Left renal pelvis (tissue), 4 donors: ENCODE data around the gene HRC. TPM values are rescaled to one million over a fixed set of nuclear protein-coding genes. Genes with fewer than 3 reads are reported as not detected.

ENCODE experiments used
- polyA plus RNA-seq, 4 donors: library from polyadenylated mRNA; unstranded; fragments of 120-200 nt; gene quantifications; one replicate each; pipeline ENCODE4 v1.2.1, GENCODE V29; 2013; ENCODE audit not compliant: insufficient read length in 4 of 4

The HRC gene
- polyA plus RNA-seq, 4 donors: 26.7 to 41.9 (median 30.3) TPM

Other genes with a start within 250 kb of the HRC start
- 1 to 10 TPM; 1.6 to 8.0 (median 6.5) TPM for gene DHDH, start 221.7 kb downstream of the HRC start, polyA plus RNA-seq
- 10 to 100 TPM; 49.6 to 83.8 (median 71.4) TPM for gene BAX, start 200.5 kb downstream of the HRC start, polyA plus RNA-seq
- gene FTL, start 190.1 kb downstream of the HRC start, polyA plus RNA-seq: 1,000 to 10,000 TPM; 1,558 to 2,525 (median 2,184) TPM
- gene GYS1, start 162.1 kb downstream of the HRC start, polyA plus RNA-seq: 10 to 100 TPM; 24.0 to 50.7 (median 39.6) TPM
- 10 to 100 TPM; 51.0 to 91.7 (median 79.3) TPM for gene RUVBL2, start 161.5 kb downstream of the HRC start, polyA plus RNA-seq
- under 1 TPM in 1 of 4 donors, not detected in 3; 0.47 TPM for gene LHB, start 138.3 kb downstream of the HRC start, polyA plus RNA-seq
- gene CGB3, start 131.1 kb downstream of the HRC start, polyA plus RNA-seq: under 1 TPM in 1 of 4 donors, not detected in 3; 0.26 TPM
- gene CGB2, start 123.5 kb downstream of the HRC start, polyA plus RNA-seq: under 1 TPM in 1 of 4 donors, not detected in 3; 0.35 TPM
- not detected for gene CGB1, start 118.5 kb downstream of the HRC start, polyA plus RNA-seq
- gene CGB5, start 111.5 kb downstream of the HRC start, polyA plus RNA-seq: under 1 TPM in 1 of 4 donors, not detected in 3; 0.18 TPM
- gene CGB8, start 106.3 kb downstream of the HRC start, polyA plus RNA-seq: under 1 TPM in 2 of 4 donors, not detected in 2; 0.18 to 0.22 TPM
- 1 to 10 TPM in 3 of 4 donors, under 1 TPM in 1; 0.69 to 1.7 (median 1.2) TPM for gene CGB7, start 97.6 kb downstream of the HRC start, polyA plus RNA-seq
- 1 to 10 TPM; 3.2 to 5.9 (median 4.7) TPM for gene NTF4, start 90.6 kb downstream of the HRC start, polyA plus RNA-seq
- gene KCNA7, start 82.7 kb downstream of the HRC start, polyA plus RNA-seq: under 1 TPM in 3 of 4 donors, not detected in 1; 0.04 to 0.11 (median 0.05) TPM
- 100 to 1,000 TPM; 254 to 427 (median 319) TPM for gene SNRNP70, start 69.9 kb downstream of the HRC start, polyA plus RNA-seq
- 10 to 100 TPM in 1 of 4 donors, 1 to 10 TPM in 3; 6.4 to 13.3 (median 6.8) TPM for gene LIN7B, start 41.0 kb downstream of the HRC start, polyA plus RNA-seq
- gene C19orf73, start 36.3 kb downstream of the HRC start, polyA plus RNA-seq: 1 to 10 TPM in 2 of 4 donors, under 1 TPM in 2; 0.31 to 1.0 (median 0.70) TPM
- gene PPFIA3, start 35.9 kb downstream of the HRC start, polyA plus RNA-seq: 1 to 10 TPM; 5.0 to 8.3 (median 6.7) TPM
- gene TRPM4, start 2.4 kb upstream of the HRC start, polyA plus RNA-seq: 10 to 100 TPM; 18.1 to 39.9 (median 28.0) TPM
- 1 to 10 TPM; 1.8 to 5.1 (median 2.6) TPM for gene SLC6A16, start 169.8 kb upstream of the HRC start, polyA plus RNA-seq
- 10 to 100 TPM; 30.2 to 43.6 (median 38.4) TPM for gene CD37, start 180.0 kb upstream of the HRC start, polyA plus RNA-seq
- gene TEAD2, start 207.0 kb upstream of the HRC start, polyA plus RNA-seq: 100 to 1,000 TPM in 3 of 4 donors, 10 to 100 TPM in 1; 86.5 to 113 (median 104) TPM
- gene DKKL1, start 208.5 kb upstream of the HRC start, polyA plus RNA-seq: 1 to 10 TPM; 4.2 to 7.0 (median 5.8) TPM
- gene KASH5, start 232.9 kb upstream of the HRC start, polyA plus RNA-seq: under 1 TPM in 1 of 4 donors, not detected in 3; 0.32 TPM